ENCODE data around the gene KSR1. TPM values are rescaled to one million over a fixed set of nuclear protein-coding genes. Genes with fewer than 3 reads are reported as not detected.
"Not testable (repeated sequence)": the region's sequence is repeated elsewhere in the genome, so short reads cannot be mapped to it uniquely, and the experiment has no call there.

KSR1 gene
- polyA plus RNA-seq, 4 donors, result 8.6 to 73.8 (median 12.9) TPM

- no peak for FAIRE-seq
- Histone ChIP-seq H3K4me1 (ENCODE audit: control insufficient read depth in 3 of 3, insufficient read depth in 2 of 3, low read depth in 1 of 3, low read length in 2 of 3) (peaks cover 0 to 35% (median 10%) of the 10 kb centered on the region in 3 donors), H3K27me3 (ENCODE audit: control insufficient read depth in 3 of 3, insufficient read depth in 3 of 3, low read length in 3 of 3) (peaks cover 0 to 2% (median 0%) of the 10 kb centered on the region in 3 donors), H3K9me3 (ENCODE audit: control insufficient read depth in 2 of 2, insufficient read depth in 1 of 2, low read depth in 1 of 2, low read length in 1 of 2) (no peaks in the 10 kb centered on the region), H3K36me3 (ENCODE audit: control insufficient read depth in 3 of 3, insufficient read depth in 2 of 3, low read depth in 1 of 3, low read length in 3 of 3) (peaks cover 0 to 5% (median 0%) of the 10 kb centered on the region in 3 donors), H3K4me3 (ENCODE audit: low read depth in 1 of 3, low read length in 3 of 3) (no peak overlapping the region), H3K27ac (ENCODE audit: low read depth in 1 of 3, low read length in 2 of 3) (no peak overlapping the region)
- no peak for DNase-seq
- WGBS, 3 donors, result 65 to 72% (median 68%) methylated on average over 7 of the region's 7 CpGs
These were observed 3.2 kb downstream of the KSR1 start for GRCh38 chr17:27459433-27459832.

- peaks cover 0 to 35% (median 10%) of the 10 kb centered on the region in 3 donors for H3K4me1 ChIP-seq (ENCODE audit: control insufficient read depth in 3 of 3, insufficient read depth in 2 of 3, low read depth in 1 of 3, low read length in 2 of 3)
- peak in 1 of 2 donors; percentile 52 for DNase-seq
- H3K27ac ChIP-seq (ENCODE audit: low read depth in 1 of 3, low read length in 2 of 3), result no peak overlapping the region
- no peaks in the 10 kb centered on the region for H3K9me3 ChIP-seq (ENCODE audit: control insufficient read depth in 2 of 2, insufficient read depth in 1 of 2, low read depth in 1 of 2, low read length in 1 of 2)
- H3K4me3 ChIP-seq (ENCODE audit: low read depth in 1 of 3, low read length in 3 of 3), result no peak overlapping the region
- WGBS, 3 donors, result 32 to 58% (median 44%) methylated on average over 6 of the region's 6 CpGs
- peaks cover 0 to 5% (median 0%) of the 10 kb centered on the region in 3 donors for H3K36me3 ChIP-seq (ENCODE audit: control insufficient read depth in 3 of 3, insufficient read depth in 2 of 3, low read depth in 1 of 3, low read length in 3 of 3)
- peaks cover 0 to 2% (median 0%) of the 10 kb centered on the region in 3 donors for H3K27me3 ChIP-seq (ENCODE audit: control insufficient read depth in 3 of 3, insufficient read depth in 3 of 3, low read length in 3 of 3)
- FAIRE-seq, result no peak
These were observed 4.0 kb downstream of the KSR1 start for GRCh38 chr17:27460196-27460725.

GRCh38 chr17:27461192-27461859, 5.1 kb downstream of the KSR1 start:
- H3K27ac ChIP-seq (ENCODE audit: low read depth in 1 of 3, low read length in 2 of 3), result no peak overlapping the region
- H3K36me3 ChIP-seq (ENCODE audit: control insufficient read depth in 3 of 3, insufficient read depth in 2 of 3, low read depth in 1 of 3, low read length in 3 of 3), result peaks cover 0 to 5% (median 0%) of the 10 kb centered on the region in 3 donors
- no peaks in the 10 kb centered on the region for H3K27me3 ChIP-seq (ENCODE audit: control insufficient read depth in 3 of 3, insufficient read depth in 3 of 3, low read length in 3 of 3)
- no peak for FAIRE-seq
- peak in 1 of 2 donors; percentile 46 for DNase-seq
- H3K4me1 ChIP-seq (ENCODE audit: control insufficient read depth in 3 of 3, insufficient read depth in 2 of 3, low read depth in 1 of 3, low read length in 2 of 3), result peaks cover 0 to 35% (median 10%) of the 10 kb centered on the region in 3 donors
- H3K9me3 ChIP-seq (ENCODE audit: control insufficient read depth in 2 of 2, insufficient read depth in 1 of 2, low read depth in 1 of 2, low read length in 1 of 2), result no peaks in the 10 kb centered on the region
- H3K4me3 ChIP-seq (ENCODE audit: low read depth in 1 of 3, low read length in 3 of 3), result no peak overlapping the region
- 44 to 54% (median 47%) methylated on average over 10 of the region's 10 CpGs for WGBS, 3 donors

- H3K36me3 ChIP-seq (ENCODE audit: control insufficient read depth in 3 of 3, insufficient read depth in 2 of 3, low read depth in 1 of 3, low read length in 3 of 3), result peaks cover 0 to 5% (median 0%) of the 10 kb centered on the region in 3 donors
- 88 to 96% (median 89%) methylated on average over 6 of the region's 6 CpGs for WGBS, 3 donors
- no peaks in the 10 kb centered on the region for H3K27me3 ChIP-seq (ENCODE audit: control insufficient read depth in 3 of 3, insufficient read depth in 3 of 3, low read length in 3 of 3)
- H3K4me3 ChIP-seq (ENCODE audit: low read depth in 1 of 3, low read length in 3 of 3), result no peak overlapping the region
- H3K4me1 ChIP-seq (ENCODE audit: control insufficient read depth in 3 of 3, insufficient read depth in 2 of 3, low read depth in 1 of 3, low read length in 2 of 3), result peaks cover 0 to 35% (median 12%) of the 10 kb centered on the region in 3 donors
- no peak overlapping the region for H3K27ac ChIP-seq (ENCODE audit: low read depth in 1 of 3, low read length in 2 of 3)
- FAIRE-seq, result no peak
- no peak for DNase-seq
- H3K9me3 ChIP-seq (ENCODE audit: control insufficient read depth in 2 of 2, insufficient read depth in 1 of 2, low read depth in 1 of 2, low read length in 1 of 2), result no peaks in the 10 kb centered on the region
These were observed 5.9 kb downstream of the KSR1 start for GRCh38 chr17:27462149-27462548.

GRCh38 chr17:27462714-27463113, 6.5 kb downstream of the KSR1 start:
- H3K4me3 ChIP-seq (ENCODE audit: low read depth in 1 of 3, low read length in 3 of 3), result no peak overlapping the region
- WGBS, 3 donors, result 63 to 72% (median 70%) methylated on average over 3 of the region's 3 CpGs
- DNase-seq (no peak), FAIRE-seq (no peak)
- no peaks in the 10 kb centered on the region for H3K27me3 ChIP-seq (ENCODE audit: control insufficient read depth in 3 of 3, insufficient read depth in 3 of 3, low read length in 3 of 3)
- H3K4me1 ChIP-seq (ENCODE audit: control insufficient read depth in 3 of 3, insufficient read depth in 2 of 3, low read depth in 1 of 3, low read length in 2 of 3), result peaks cover 0 to 29% (median 12%) of the 10 kb centered on the region in 3 donors
- no peak overlapping the region for H3K27ac ChIP-seq (ENCODE audit: low read depth in 1 of 3, low read length in 2 of 3)
- H3K36me3 ChIP-seq (ENCODE audit: control insufficient read depth in 3 of 3, insufficient read depth in 2 of 3, low read depth in 1 of 3, low read length in 3 of 3), result peaks cover 0 to 5% (median 0%) of the 10 kb centered on the region in 3 donors
- no peaks in the 10 kb centered on the region for H3K9me3 ChIP-seq (ENCODE audit: control insufficient read depth in 2 of 2, insufficient read depth in 1 of 2, low read depth in 1 of 2, low read length in 1 of 2)

GRCh38 chr17:27463235-27463677, 7.0 kb downstream of the KSR1 start:
- no peaks in the 10 kb centered on the region for H3K9me3 ChIP-seq (ENCODE audit: control insufficient read depth in 2 of 2, insufficient read depth in 1 of 2, low read depth in 1 of 2, low read length in 1 of 2)

GRCh38 chr17:27464019-27464418, 7.8 kb downstream of the KSR1 start:
- not testable (repeated sequence) for FAIRE-seq; H3K4me3 ChIP-seq (ENCODE audit: low read depth in 1 of 3, low read length in 3 of 3); H3K27ac ChIP-seq (ENCODE audit: low read depth in 1 of 3, low read length in 2 of 3); H3K27me3 ChIP-seq (ENCODE audit: control insufficient read depth in 3 of 3, insufficient read depth in 3 of 3, low read length in 3 of 3); DNase-seq; H3K9me3 ChIP-seq (ENCODE audit: control insufficient read depth in 2 of 2, insufficient read depth in 1 of 2, low read depth in 1 of 2, low read length in 1 of 2); H3K36me3 ChIP-seq (ENCODE audit: control insufficient read depth in 3 of 3, insufficient read depth in 2 of 3, low read depth in 1 of 3, low read length in 3 of 3)
- WGBS, 3 donors, result 87 to 96% (median 95%) methylated on average over 3 of the region's 3 CpGs
- H3K4me1 ChIP-seq (ENCODE audit: control insufficient read depth in 3 of 3, insufficient read depth in 2 of 3, low read depth in 1 of 3, low read length in 2 of 3), result peaks cover 0 to 17% (median 12%) of the 10 kb centered on the region in 3 donors

More at GRCh38 chr17:27463235-27463677, 7.0 kb downstream of the KSR1 start:
- 88 to 92% (median 90%) methylated on average over 4 of the region's 4 CpGs for WGBS, 3 donors
- no peak overlapping the region for H3K4me3 ChIP-seq (ENCODE audit: low read depth in 1 of 3, low read length in 3 of 3)
- H3K4me1 ChIP-seq (ENCODE audit: control insufficient read depth in 3 of 3, insufficient read depth in 2 of 3, low read depth in 1 of 3, low read length in 2 of 3), result peaks cover 0 to 24% (median 12%) of the 10 kb centered on the region in 3 donors
- H3K27ac ChIP-seq (ENCODE audit: low read depth in 1 of 3, low read length in 2 of 3), result no peak overlapping the region
- H3K36me3 ChIP-seq (ENCODE audit: control insufficient read depth in 3 of 3, insufficient read depth in 2 of 3, low read depth in 1 of 3, low read length in 3 of 3), result peaks cover 0 to 5% (median 0%) of the 10 kb centered on the region in 3 donors
- FAIRE-seq, result no peak
- no peaks in the 10 kb centered on the region for H3K27me3 ChIP-seq (ENCODE audit: control insufficient read depth in 3 of 3, insufficient read depth in 3 of 3, low read length in 3 of 3)
- no peak for DNase-seq

GRCh38 chr17:27464431-27464830, 8.2 kb downstream of the KSR1 start:
- Histone ChIP-seq H3K36me3 (ENCODE audit: control insufficient read depth in 3 of 3, insufficient read depth in 2 of 3, low read depth in 1 of 3, low read length in 3 of 3) (peaks cover 0 to 5% (median 0%) of the 10 kb centered on the region in 3 donors), H3K27ac (ENCODE audit: low read depth in 1 of 3, low read length in 2 of 3) (no peak overlapping the region), H3K4me1 (ENCODE audit: control insufficient read depth in 3 of 3, insufficient read depth in 2 of 3, low read depth in 1 of 3, low read length in 2 of 3) (peaks cover 0 to 17% (median 12%) of the 10 kb centered on the region in 3 donors), H3K9me3 (ENCODE audit: control insufficient read depth in 2 of 2, insufficient read depth in 1 of 2, low read depth in 1 of 2, low read length in 1 of 2) (no peaks in the 10 kb centered on the region), H3K4me3 (ENCODE audit: low read depth in 1 of 3, low read length in 3 of 3) (no peak overlapping the region), H3K27me3 (ENCODE audit: control insufficient read depth in 3 of 3, insufficient read depth in 3 of 3, low read length in 3 of 3) (no peaks in the 10 kb centered on the region)
- 98 to 100% (median 100%) methylated on average over 1 of the region's 1 CpG for WGBS, 3 donors
- DNase-seq (no peak), FAIRE-seq (no peak)
